HUES6 (cell line): ENCODE measurements around the gene MED10.

ENCODE experiments used
- H3K27ac ChIP-seq: 2 replicates; pipeline ENCODE4 v1.7.0; 2013; ENCODE audit warnings: low read depth, mild to moderate bottlenecking, low read length, inconsistent platforms
- H3K27me3 ChIP-seq: 2 replicates; pipeline ENCODE4 v1.6.1; 2013; ENCODE audit warnings: low read length; ENCODE audit not compliant: control insufficient read depth, insufficient read depth
- H3K36me3 ChIP-seq: 2 replicates; pipeline ENCODE4 v1.6.1; 2013; ENCODE audit warnings: low read length; ENCODE audit not compliant: control insufficient read depth, insufficient read depth
- H3K4me1 ChIP-seq: 2 replicates; pipeline ENCODE4 v1.6.1; 2013; ENCODE audit warnings: low read length; ENCODE audit not compliant: control insufficient read depth, insufficient read depth
- H3K4me3 ChIP-seq: 2 replicates; pipeline ENCODE4 v1.5.1; 2013; ENCODE audit warnings: low read depth, low read length
- H3K9ac ChIP-seq: one replicate; pipeline ENCODE4 v1.6.1; 2013; ENCODE audit warnings: mild to moderate bottlenecking, low read length
- H3K9me3 ChIP-seq: 2 replicates; pipeline ENCODE4 v1.6.1; 2013; ENCODE audit warnings: low read depth, low read length; ENCODE audit not compliant: control insufficient read depth, insufficient read depth

Gene MED10

GRCh38 chr5:6389946-6390530 is 11.7 kb upstream of the MED10 start:
- H3K27ac ChIP-seq = no peak overlapping the region
- no peaks in the 10 kb centered on the region; the same call in 1 of the 2 replicates for H3K27me3 ChIP-seq
- H3K9ac ChIP-seq = no peak overlapping the region
- no peaks in the 10 kb centered on the region for H3K36me3 ChIP-seq
- H3K4me1 ChIP-seq = no peaks in the 10 kb centered on the region
- no peaks in the 10 kb centered on the region for H3K9me3 ChIP-seq
- no peak overlapping the region for H3K4me3 ChIP-seq

GRCh38 chr5:6389397-6389796 is 11.1 kb upstream of the MED10 start:
- Histone ChIP-seq H3K4me3 (no peak overlapping the region), H3K27me3 (no peaks in the 10 kb centered on the region; the same call in 1 of the 2 replicates)

GRCh38 chr5:6387970-6388369 is 9.6 kb upstream of the MED10 start:
- Histone ChIP-seq H3K4me1 (peaks cover 5% of the 10 kb centered on the region), H3K4me3 (no peak overlapping the region), H3K9me3 (no peaks in the 10 kb centered on the region), H3K9ac (no peak overlapping the region), H3K27me3 (no peaks in the 10 kb centered on the region; the same call in 1 of the 2 replicates), H3K36me3 (no peaks in the 10 kb centered on the region), H3K27ac (no peak overlapping the region)

More at GRCh38 chr5:6389397-6389796, 11.1 kb upstream of the MED10 start:
- Histone ChIP-seq H3K4me1 (no peaks in the 10 kb centered on the region), H3K36me3 (no peaks in the 10 kb centered on the region), H3K9ac (no peak overlapping the region), H3K27ac (no peak overlapping the region), H3K9me3 (no peaks in the 10 kb centered on the region)

- Histone ChIP-seq H3K36me3 (no peaks in the 10 kb centered on the region), H3K4me3 (no peak overlapping the region), H3K9ac (no peak overlapping the region), H3K27me3 (no peaks in the 10 kb centered on the region; the same call in 1 of the 2 replicates), H3K9me3 (no peaks in the 10 kb centered on the region), H3K4me1 (peaks cover 5% of the 10 kb centered on the region), H3K27ac (no peak overlapping the region)
Measured at GRCh38 chr5:6386271-6386670, 7.9 kb upstream of the MED10 start.

GRCh38 chr5:6384856-6385255 is 6.5 kb upstream of the MED10 start:
- Histone ChIP-seq H3K4me3 (no peak overlapping the region), H3K4me1 (peaks cover 5% of the 10 kb centered on the region), H3K27me3 (no peaks in the 10 kb centered on the region; the same call in 1 of the 2 replicates), H3K27ac (no peak overlapping the region), H3K36me3 (no peaks in the 10 kb centered on the region), H3K9ac (no peak overlapping the region), H3K9me3 (no peaks in the 10 kb centered on the region)

GRCh38 chr5:6383376-6383775 is 5.0 kb upstream of the MED10 start:
- H3K9ac ChIP-seq = no peak overlapping the region
- peaks cover 9% of the 10 kb centered on the region for H3K4me1 ChIP-seq
- H3K27ac ChIP-seq = no peak overlapping the region
- no peak overlapping the region for H3K4me3 ChIP-seq
- H3K9me3 ChIP-seq = no peaks in the 10 kb centered on the region
- H3K36me3 ChIP-seq = no peaks in the 10 kb centered on the region
- H3K27me3 ChIP-seq = no peaks in the 10 kb centered on the region; the same call in 1 of the 2 replicates

GRCh38 chr5:6379246-6379645 is 899 bp upstream of the MED10 start:
- no peaks in the 10 kb centered on the region for H3K27me3 ChIP-seq
- no peak overlapping the region for H3K9ac ChIP-seq
- H3K4me3 ChIP-seq = peak overlapping the region; percentile 93
- no peaks in the 10 kb centered on the region for H3K9me3 ChIP-seq
- peaks cover 14% of the 10 kb centered on the region for H3K4me1 ChIP-seq
- peaks cover 29% of the 10 kb centered on the region for H3K36me3 ChIP-seq
- H3K27ac ChIP-seq = no peak overlapping the region

- Histone ChIP-seq H3K27me3 (no peaks in the 10 kb centered on the region), H3K4me3 (peak overlapping the region; percentile 93), H3K36me3 (peaks cover 34% of the 10 kb centered on the region), H3K9ac (peak overlapping the region; percentile 11), H3K9me3 (no peaks in the 10 kb centered on the region), H3K4me1 (peaks cover 10% of the 10 kb centered on the region), H3K27ac (no peak overlapping the region)
Measured at GRCh38 chr5:6378766-6379103, 388 bp upstream of the MED10 start.

GRCh38 chr5:6377582-6377904 is 804 bp downstream of the MED10 start:
- Histone ChIP-seq H3K27ac (peak overlapping the region; percentile 79; the same call in 1 of the 2 replicates), H3K9ac (peak overlapping the region; percentile 95), H3K4me3 (peak overlapping the region; percentile 93), H3K4me1 (peaks cover 8% of the 10 kb centered on the region; the same call in 1 of the 2 replicates), H3K36me3 (peaks cover 46% of the 10 kb centered on the region), H3K9me3 (no peaks in the 10 kb centered on the region), H3K27me3 (no peaks in the 10 kb centered on the region)

- Histone ChIP-seq H3K27me3 (no peaks in the 10 kb centered on the region), H3K9me3 (no peaks in the 10 kb centered on the region), H3K36me3 (peaks cover 51% of the 10 kb centered on the region), H3K4me3 (peak overlapping the region; percentile 93), H3K27ac (no peak overlapping the region), H3K4me1 (peaks cover 8% of the 10 kb centered on the region; the same call in 1 of the 2 replicates), H3K9ac (peak overlapping the region; percentile 95)
Measured at GRCh38 chr5:6376974-6377520, 1.3 kb downstream of the MED10 start.

GRCh38 chr5:6373081-6373846 is 5.1 kb downstream of the MED10 start:
- no peak overlapping the region for H3K4me3 ChIP-seq
- H3K9ac ChIP-seq = no peak overlapping the region

More at GRCh38 chr5:6373081-6373846, 5.1 kb downstream of the MED10 start:
- Histone ChIP-seq H3K36me3 (peaks cover 83% of the 10 kb centered on the region), H3K27me3 (no peaks in the 10 kb centered on the region), H3K4me1 (peaks cover 4% of the 10 kb centered on the region; the same call in 1 of the 2 replicates), H3K27ac (no peak overlapping the region), H3K9me3 (no peaks in the 10 kb centered on the region)
